DMS114 treated with DMSO at 0.1 percent for 48 hours (cell line): ENCODE results near the gene PCDHB10.

Experiments used
- DNase-seq: peaks from one replicate; lab custom pipeline; 2025; ENCODE audit not compliant: unreplicated experiment; lab: John Stamatoyannopoulos, UW

PCDHB10 gene

DNA sequence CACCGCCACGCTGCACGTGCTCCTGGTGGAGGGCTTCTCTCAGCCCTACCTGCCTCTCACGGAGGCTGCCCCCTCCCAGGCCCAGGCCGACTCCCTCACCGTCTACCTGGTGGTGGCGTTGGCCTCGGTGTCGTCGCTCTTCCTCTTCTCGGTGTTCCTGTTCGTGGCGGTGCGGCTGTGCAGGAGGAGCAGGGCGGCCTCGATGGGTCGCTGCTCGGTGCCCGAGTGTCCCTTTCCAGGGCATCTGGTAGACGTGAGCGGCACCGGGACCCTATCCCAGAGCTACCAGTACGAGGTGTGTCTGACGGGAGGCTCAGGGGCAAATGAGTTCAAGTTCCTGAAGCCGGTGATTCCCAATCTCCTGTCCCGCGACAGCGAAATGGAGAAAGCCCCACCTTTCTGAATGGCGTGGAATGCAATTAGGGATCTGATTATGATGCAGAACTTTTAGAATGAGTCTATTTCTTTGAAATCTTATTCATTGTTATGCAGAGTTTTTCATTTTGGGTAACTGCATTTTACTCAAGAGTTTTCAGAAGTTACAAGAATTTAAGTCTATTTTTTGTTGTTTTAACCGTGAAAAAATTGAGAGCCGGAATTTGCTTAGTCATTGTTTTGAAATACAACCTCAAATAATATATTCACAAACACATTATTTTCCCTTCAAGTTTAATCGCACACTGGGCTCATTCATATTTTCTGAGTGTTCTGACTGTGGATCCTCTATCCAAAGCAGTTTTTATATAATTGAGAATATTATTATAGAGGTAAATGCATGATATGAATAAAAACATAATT, 44.6 kb downstream of the PCDHB10 start:
- no peak for DNase-seq

GRCh38 chr5:141241496-141241895, 49.3 kb downstream of the PCDHB10 start:
- DNase-seq, result no peak
